Heart left ventricle (tissue), 16 donors: Measurements from ENCODE around the gene RNF4. TPM values are rescaled to one million over a fixed set of nuclear protein-coding genes. Genes with fewer than 3 reads are reported as not detected.

Source experiments
- ATAC-seq, 4 donors: fragments of 200-7000 bp; cut with Tn5 transposase; one replicate each; pipeline ENCODE4 v1.9.1; 2020 to 2022; ENCODE audit warnings: moderate library complexity in 4 of 4, mild to moderate bottlenecking in 3 of 4, moderate number of reproducible peaks in 1 of 4
- DNase-seq, 5 donors: peaks; one replicate each; pipeline ENCODE4 v3.0.0-alpha.2; 2020
- H3K27ac ChIP-seq, 12 donors: fragments of 200-600 bp; sonication (generic) in 4 of 12; one replicate each; pipeline versions ENCODE4 v1.5.0 to v1.8.0; 2016 to 2022; ENCODE audit warnings: mild to moderate bottlenecking in 2 of 12
- H3K27me3 ChIP-seq, 9 donors: fragments of 200-600 bp; sonication (generic) in 2 of 9; one replicate each; pipeline versions ENCODE4 v1.5.1 to v1.8.0; 2016 to 2022; ENCODE audit warnings: mild to moderate bottlenecking in 3 of 9
- H3K36me3 ChIP-seq, 9 donors: fragments of 200-600 bp; sonication (generic) in 2 of 9; one replicate each; pipeline versions ENCODE4 v1.5.0 to v1.8.0; 2018 to 2022; ENCODE audit warnings: mild to moderate bottlenecking in 2 of 9
- H3K4me1 ChIP-seq, 12 donors: fragments of 200-600 bp; sonication (generic) in 4 of 12; one replicate each; pipeline versions ENCODE4 v1.5.0 to v1.8.0; 2016 to 2022; ENCODE audit warnings: mild to moderate bottlenecking in 3 of 12
- H3K4me3 ChIP-seq, 12 donors: fragments of 200-600 bp; sonication (generic) in 4 of 12; one replicate each; pipeline versions ENCODE4 v1.5.0 to v1.8.0; 2017 to 2022; ENCODE audit warnings: mild to moderate bottlenecking in 9 of 12, moderate library complexity in 4 of 12
- H3K9me3 ChIP-seq, 12 donors: fragments of 200-600 bp; sonication (generic) in 4 of 12; one replicate each; pipeline versions ENCODE4 v1.5.0 to v1.8.0; 2016 to 2022; ENCODE audit warnings: mild to moderate bottlenecking in 1 of 12
- CTCF ChIP-seq, 12 donors: fragments of 200-600 bp; sonication (generic) in 4 of 12; IDR thresholded peaks; one replicate each; pipeline versions ENCODE4 v1.5.0 to v1.8.0; 2018 to 2022; ENCODE audit warnings: antibody characterized with exemption in 12 of 12, mild to moderate bottlenecking in 5 of 12
- POLR2A ChIP-seq, 2 donors: fragments of 450-650 bp; IDR thresholded peaks; one replicate each; pipeline ENCODE4 v1.6.1; 2017; ENCODE audit warnings: antibody characterized with exemption in 2 of 2, mild to moderate bottlenecking in 2 of 2, moderate library complexity in 2 of 2
- WGBS, 4 donors: extraction: QIAGEN DNeasy Blood & Tissue Kit in 2 of 4; methylation state at CpG; one replicate each; pipeline versions ENCODE4 v1.1.5 to v1.1.7; 2013 to 2018; 5-methylcytosine and 5-hydroxymethylcytosine counted together
- intact Hi-C, 10 donors: fragments of 100-400 bp; cut with DNase I; formaldehyde crosslinking; loops; one replicate each; pipeline versions ENCODE4 v1.11.1 to v1.14.2; 2022
- polyA plus RNA-seq, 2 donors: library from polyadenylated mRNA; stranded (reverse); fragments of 200-250 nt; gene quantifications; one replicate each; pipeline ENCODE4 v1.2.3, GENCODE V29; 2013
- total RNA-seq, 9 donors: library from RNA; depleted of rRNA in 2 of 9; stranded (reverse); fragments of >200 nt in 2 of 9; fragmentation: NEBNext Ultra II Directional in 3 of 9; extraction: Animal tissue kit (Norgen Biotek cat#: 25700) in 3 of 9; gene quantifications; one replicate each; pipeline versions ENCODE4 v1.1.0 to v1.2.4, GENCODE V29; 2016 to 2023
- donor health status: ischemic (EF 13 %, LVEDD 7.1; RV severe dilation, severe dysfunction).
- donor health status: healthy with polysubstance abuse.
- donor health status: DM: no; HTN: yes; CAD: no.
- donor health status: DM: no; HTN: no; CAD: no.
- donor health status: ischemic (EF 25% LVEDD 6.9; RV normal size, moderate dysfunction).
- donor health status: ischemic (EF 25% LVEDD 5.7; RV mildly dilated, moderate dysfunction).
- donor health status: healthy.
- donor health status: DM: yes; HTN: yes; CAD: no.
- donor health status: ischemic (EF 35%, LVEDD 5.7; RV mildly dilated, moderate dysfunction).
- donor health status: nonischemic (EF 11% LVEDD 7.7; RV severe dilation, severe dysfunction).
- donor health status: DM: yes; HTN: yes; CAD: no.
- donor health status: PGD.
- donor health status: ischemic (EF 29% LVEDD 5.4; RV normal size, mild dysfunction).
- donor health status: nonischemic (EF 23%, LVEDD 6.1; RV moderate dilation, normal function).

Gene RNF4
- total and polyA plus RNA-seq, 11 donors: 10.6 to 45.7 (median 30.8) TPM

DNA sequence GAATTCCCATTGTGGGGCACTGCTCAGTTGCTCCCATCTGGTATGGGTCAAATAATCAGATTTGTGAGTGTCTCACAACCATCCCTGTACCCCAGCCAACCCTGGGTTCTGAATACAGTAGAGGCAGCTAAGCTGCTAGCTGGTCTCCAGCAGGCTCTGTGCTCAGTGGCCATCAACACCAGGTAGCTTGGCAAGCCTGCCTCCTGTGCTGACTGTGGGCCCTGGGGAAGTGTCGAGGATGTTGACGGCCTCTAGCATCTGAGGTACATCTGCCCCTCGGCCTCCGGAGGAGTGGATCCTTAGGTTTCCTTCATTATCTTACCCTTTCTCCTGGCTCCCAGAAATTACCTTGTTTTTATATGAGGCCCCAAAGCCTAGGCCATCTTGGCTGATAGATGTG lies 13.3 kb downstream of the RNF4 start:
- Histone ChIP-seq H3K9me3 (no peaks in the 10 kb centered on the region), H3K4me3 (peak overlapping the region in 1 of 12 donors; percentile 1), H3K36me3 (peaks cover 0 to 10% (median 0%) of the 10 kb centered on the region in 9 donors), H3K27me3 (no peaks in the 10 kb centered on the region), H3K4me1 (peaks cover 20 to 100% (median 84%) of the 10 kb centered on the region in 12 donors), H3K27ac (peak overlapping the region; percentile 50 to 90 (median 78))
- intact Hi-C loops: loop anchor here in 2 of 10 donors (2.0 to 5.0 kb wide), 2 partner anchors 13 to 55 kb away; partner anchors contain the start of genes FAM193A (in 1 of the 2) and RNF4 (in 1 of the 2)
- no peak for DNase-seq
- WGBS, 4 donors: 64 to 75% (median 67%) methylated on average over 4 of the region's 4 CpGs
- TF ChIP-seq CTCF (IDR thresholded peaks at IDR 0.05) (no peak), POLR2A (IDR thresholded peaks at IDR 0.05) (no peak)
- ATAC-seq: peak in 1 of 4 donors; percentile 5

- Histone ChIP-seq H3K9me3 (no peaks in the 10 kb centered on the region), H3K4me3 (peak overlapping the region in 1 of 12 donors; percentile 1), H3K27ac (peak overlapping the region; percentile 50 to 90 (median 78)), H3K36me3 (peaks cover 0 to 12% (median 0%) of the 10 kb centered on the region in 9 donors), H3K4me1 (peaks cover 20 to 100% (median 82%) of the 10 kb centered on the region in 12 donors), H3K27me3 (no peaks in the 10 kb centered on the region)
- no peak for TF ChIP-seq POLR2A (IDR thresholded peaks at IDR 0.05)
- no peak for TF ChIP-seq CTCF (IDR thresholded peaks at IDR 0.05)
- peak in 4 of 5 donors; percentile 47 to 92 (median 74) for DNase-seq
- WGBS, 4 donors: 0 to 6% (median 2%) methylated on average over 3 of the region's 3 CpGs
- peak in 3 of 4 donors; percentile 74 to 82 (median 78) for ATAC-seq
- intact Hi-C loops: loop anchor here in 2 of 10 donors (2.0 to 5.0 kb wide), 2 partner anchors 14 to 55 kb away; partner anchors contain the start of genes FAM193A (in 1 of the 2) and RNF4 (in 1 of the 2)
Observed at GRCh38 chr4:2482693-2483092, 13.8 kb downstream of the RNF4 start.

DNA sequence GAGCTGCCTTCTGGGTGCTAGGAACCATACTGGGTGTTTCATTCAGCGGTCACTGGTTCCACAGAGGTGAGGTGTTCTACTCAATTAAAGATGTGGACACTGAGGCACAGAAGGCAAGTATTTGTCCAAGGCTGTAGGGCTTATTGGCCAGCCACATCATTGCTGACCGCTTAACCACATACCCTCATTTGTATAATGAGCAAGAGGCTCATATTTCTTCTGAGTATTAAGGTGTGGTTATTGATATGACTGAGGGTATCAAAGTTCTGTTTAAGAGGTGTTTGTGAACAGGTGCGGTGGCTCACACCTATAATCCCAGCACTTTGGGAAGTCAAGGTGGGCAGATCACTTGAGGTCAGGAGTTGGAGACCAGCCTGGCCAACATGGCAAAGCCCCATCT lies 14.3 kb downstream of the RNF4 start:
- DNase-seq (no peak), ATAC-seq (no peak)
- peaks cover 0 to 12% (median 0%) of the 10 kb centered on the region in 9 donors for H3K36me3 ChIP-seq
- WGBS, 4 donors: 94 to 100% (median 96%) methylated on average over 3 of the region's 3 CpGs
- no peak overlapping the region for H3K4me3 ChIP-seq
- H3K9me3 ChIP-seq: no peaks in the 10 kb centered on the region
- H3K4me1 ChIP-seq: peaks cover 20 to 100% (median 78%) of the 10 kb centered on the region in 12 donors
- H3K27ac ChIP-seq: peak overlapping the region; percentile 50 to 90 (median 77)
- intact Hi-C loops: loop anchor here in 2 of 10 donors (2.0 to 5.0 kb wide), 2 partner anchors 14 to 54 kb away; partner anchors contain the start of genes FAM193A (in 1 of the 2) and RNF4 (in 1 of the 2)
- no peaks in the 10 kb centered on the region for H3K27me3 ChIP-seq
- TF ChIP-seq POLR2A (IDR thresholded peaks at IDR 0.05) (no peak), CTCF (IDR thresholded peaks at IDR 0.05) (no peak)

- intact Hi-C loops: loop anchor here in 1 of 10 donors (5.0 kb wide), 1 partner anchor 53 kb away; the partner anchor contains the start of gene FAM193A
- no peak for ATAC-seq
- peak overlapping the region in 10 of 12 donors; percentile 50 to 90 (median 74) for H3K27ac ChIP-seq
- 80 to 84% (median 83%) methylated on average over 6 of the region's 6 CpGs for whole genome bisulfite sequencing, 4 donors
- H3K9me3 ChIP-seq: no peaks in the 10 kb centered on the region
- H3K4me1 ChIP-seq: peaks cover 20 to 95% (median 74%) of the 10 kb centered on the region in 12 donors
- H3K27me3 ChIP-seq: no peaks in the 10 kb centered on the region
- TF ChIP-seq POLR2A (IDR thresholded peaks at IDR 0.05) (no peak), CTCF (IDR thresholded peaks at IDR 0.05) (no peak)
- H3K4me3 ChIP-seq: no peak overlapping the region
- no peak for DNase-seq
- peaks cover 0 to 12% (median 0%) of the 10 kb centered on the region in 9 donors for H3K36me3 ChIP-seq
Observed at GRCh38 chr4:2484185-2484584, 15.3 kb downstream of the RNF4 start.
